ENCODE results near the gene BMAL1. TPM values are rescaled to one million over a fixed set of nuclear protein-coding genes. Genes with fewer than 3 reads are reported as not detected.

BMAL1 gene
- total RNA-seq, 2 experiments from 2014 or later = 20.2 to 24.8 TPM

GRCh38 chr11:13294178-13294577, 16.6 kb downstream of the BMAL1 start:
- no peaks in the 10 kb centered on the region for H3K9me3 Mint-ChIP-seq
- POLR2A ChIA-PET = interaction anchor here (0.6 kb wide), 1 partner anchor 20 kb away, joined by 3 read pairs; no protein-coding TSS in a partner anchor
- DNase-seq = no peak

GRCh38 chr11:13294771-13295579, 17.4 kb downstream of the BMAL1 start:
- Mint-ChIP-seq H3K27me3 (no peaks in the 10 kb centered on the region), H3K27ac (no peak overlapping the region), H3K4me3 (no peak overlapping the region), H3K4me1 (ENCODE audit: low read depth) (peaks cover 82% of the 10 kb centered on the region), H3K36me3 (peaks cover under 1% of the 10 kb centered on the region), H3K9me3 (no peaks in the 10 kb centered on the region)
- intact Hi-C loops (cut with micrococcal nuclease) = no loop called here
- ChIA-PET POLR2A (interaction anchor here (0.6 kb wide), 1 partner anchor 19 kb away, joined by 3 read pairs; no protein-coding TSS in a partner anchor), CTCF (interaction anchor here (1.5 kb wide), 1 partner anchor 45 kb away, joined by 3 read pairs; no protein-coding TSS in a partner anchor)
- DNase-seq = no peak

More at GRCh38 chr11:13294178-13294577, 16.6 kb downstream of the BMAL1 start:
- intact Hi-C loops (cut with micrococcal nuclease) = no loop called here
- H3K27me3 Mint-ChIP-seq = no peaks in the 10 kb centered on the region
- no peak overlapping the region for H3K27ac Mint-ChIP-seq
- peaks cover 82% of the 10 kb centered on the region for H3K4me1 Mint-ChIP-seq (ENCODE audit: low read depth)
- no peak overlapping the region for H3K4me3 Mint-ChIP-seq
- CTCF ChIA-PET = no interaction called here
- H3K36me3 Mint-ChIP-seq = peaks cover 2% of the 10 kb centered on the region

GRCh38 chr11:13297308-13297916, 19.8 kb downstream of the BMAL1 start:
- Mint-ChIP-seq H3K36me3 (no peaks in the 10 kb centered on the region), H3K27ac (peak overlapping the region; percentile 55), H3K4me3 (no peak overlapping the region), H3K9me3 (no peaks in the 10 kb centered on the region), H3K27me3 (no peaks in the 10 kb centered on the region), H3K4me1 (ENCODE audit: low read depth) (peaks cover 87% of the 10 kb centered on the region)
- ChIA-PET CTCF (interaction anchor here (1.1 to 2.5 kb wide), 3 partner anchors 38 to 87 kb away, joined by 4 to 12 read pairs (median 5); no protein-coding TSS in a partner anchor), POLR2A (interaction anchor here (0.9 to 1.1 kb wide), 2 partner anchors 11 to 21 kb away, joined by 3 to 4 read pairs; no protein-coding TSS in a partner anchor)
- DNase-seq = no peak
- intact Hi-C loops (cut with micrococcal nuclease) = no loop called here

- POLR2A ChIA-PET = interaction anchor here (0.9 to 1.1 kb wide), 3 partner anchors 11 to 22 kb away, joined by 3 to 4 read pairs (median 3); no protein-coding TSS in a partner anchor
- H3K27me3 Mint-ChIP-seq = no peaks in the 10 kb centered on the region
- no peaks in the 10 kb centered on the region for H3K36me3 Mint-ChIP-seq
- no peaks in the 10 kb centered on the region for H3K9me3 Mint-ChIP-seq
- CTCF ChIA-PET = interaction anchor here (1.1 to 2.5 kb wide), 2 partner anchors 37 to 88 kb away, joined by 4 to 12 read pairs; no protein-coding TSS in a partner anchor
- peak overlapping the region; percentile 55 for H3K27ac Mint-ChIP-seq
- no peak overlapping the region for H3K4me3 Mint-ChIP-seq
- peak; percentile 70 for DNase-seq
- intact Hi-C loops (cut with micrococcal nuclease) = loop anchor here (2.0 kb wide), 1 partner anchor 19 kb away; no protein-coding TSS in a partner anchor
- H3K4me1 Mint-ChIP-seq (ENCODE audit: low read depth) = peaks cover 82% of the 10 kb centered on the region
Observed at GRCh38 chr11:13297917-13298356, 20.3 kb downstream of the BMAL1 start.

- DNase-seq = no peak
- no peak overlapping the region for H3K4me3 Mint-ChIP-seq
- peaks cover 3% of the 10 kb centered on the region for H3K36me3 Mint-ChIP-seq
- ChIA-PET CTCF (interaction anchor here (1.0 kb wide), 1 partner anchor 59 kb away, joined by 3 read pairs; no protein-coding TSS in a partner anchor), POLR2A (interaction anchor here (0.9 kb wide), 1 partner anchor 14 kb away, joined by 3 read pairs; no protein-coding TSS in a partner anchor)
- peak overlapping the region; percentile 0 for H3K27ac Mint-ChIP-seq
- H3K4me1 Mint-ChIP-seq (ENCODE audit: low read depth) = peaks cover 76% of the 10 kb centered on the region
- no peaks in the 10 kb centered on the region for H3K9me3 Mint-ChIP-seq
- intact Hi-C loops (cut with micrococcal nuclease) = loop anchor here (2.0 kb wide), 1 partner anchor 20 kb away; no protein-coding TSS in a partner anchor
- H3K27me3 Mint-ChIP-seq = no peaks in the 10 kb centered on the region
Observed at GRCh38 chr11:13298765-13299164, 21.2 kb downstream of the BMAL1 start.

GRCh38 chr11:13301522-13301921, 23.9 kb downstream of the BMAL1 start:
- intact Hi-C loops (cut with micrococcal nuclease) = no loop called here
- DNase-seq = no peak
- CTCF ChIA-PET = interaction anchor here (0.8 to 2.5 kb wide), 3 partner anchors 18 to 149 kb away, joined by 3 to 17 read pairs (median 4); no protein-coding TSS in a partner anchor
- Mint-ChIP-seq H3K27me3 (no peaks in the 10 kb centered on the region), H3K9me3 (no peaks in the 10 kb centered on the region), H3K4me1 (ENCODE audit: low read depth) (peaks cover 48% of the 10 kb centered on the region), H3K4me3 (no peak overlapping the region), H3K36me3 (peaks cover 8% of the 10 kb centered on the region), H3K27ac (no peak overlapping the region)
- POLR2A ChIA-PET = no interaction called here

GRCh38 chr11:13302420-13302958, 24.9 kb downstream of the BMAL1 start:
- ChIA-PET CTCF (interaction anchor here (0.6 to 2.5 kb wide), 6 partner anchors 12 to 148 kb away, joined by 3 to 17 read pairs (median 4); no protein-coding TSS in a partner anchor), POLR2A (interaction anchor here (0.7 kb wide), 1 partner anchor 15 kb away, joined by 3 read pairs; no protein-coding TSS in a partner anchor)
- intact Hi-C loops (cut with micrococcal nuclease) = no loop called here
- peaks cover 8% of the 10 kb centered on the region for H3K36me3 Mint-ChIP-seq
- H3K4me1 Mint-ChIP-seq (ENCODE audit: low read depth) = peaks cover 39% of the 10 kb centered on the region
- DNase-seq = no peak
- H3K27me3 Mint-ChIP-seq = no peaks in the 10 kb centered on the region
- H3K27ac Mint-ChIP-seq = no peak overlapping the region
- H3K9me3 Mint-ChIP-seq = no peaks in the 10 kb centered on the region
- no peak overlapping the region for H3K4me3 Mint-ChIP-seq

- peak overlapping the region; percentile 10 for H3K27ac Mint-ChIP-seq
- no peak for DNase-seq
- POLR2A ChIA-PET = no interaction called here
Observed at GRCh38 chr11:13303668-13304649, 26.4 kb downstream of the BMAL1 start.

GRCh38 chr11:13304655-13305335, 27.2 kb downstream of the BMAL1 start:
- ChIA-PET POLR2A (no interaction called here), CTCF (interaction anchor here (3.5 kb wide), 1 partner anchor 30 kb away, joined by 17 read pairs; no protein-coding TSS in a partner anchor)
- H3K9me3 Mint-ChIP-seq = no peaks in the 10 kb centered on the region
- H3K27me3 Mint-ChIP-seq = no peaks in the 10 kb centered on the region
- peaks cover 20% of the 10 kb centered on the region for H3K4me1 Mint-ChIP-seq (ENCODE audit: low read depth)
- intact Hi-C loops (cut with micrococcal nuclease) = no loop called here
- H3K36me3 Mint-ChIP-seq = peaks cover 8% of the 10 kb centered on the region
- no peak for DNase-seq
- no peak overlapping the region for H3K27ac Mint-ChIP-seq
- no peak overlapping the region for H3K4me3 Mint-ChIP-seq

More at GRCh38 chr11:13303668-13304649, 26.4 kb downstream of the BMAL1 start:
- intact Hi-C loops (cut with micrococcal nuclease) = no loop called here
- H3K36me3 Mint-ChIP-seq = peaks cover 8% of the 10 kb centered on the region
- H3K4me3 Mint-ChIP-seq = no peak overlapping the region
- CTCF ChIA-PET = interaction anchor here (1.1 kb wide), 1 partner anchor 10 kb away, joined by 3 read pairs; no protein-coding TSS in a partner anchor
- H3K4me1 Mint-ChIP-seq (ENCODE audit: low read depth) = peaks cover 27% of the 10 kb centered on the region
- H3K27me3 Mint-ChIP-seq = no peaks in the 10 kb centered on the region
- H3K9me3 Mint-ChIP-seq = no peaks in the 10 kb centered on the region

GRCh38 chr11:13308704-13309103, 31.1 kb downstream of the BMAL1 start:
- ChIA-PET POLR2A (interaction anchor here (1.2 kb wide), 1 partner anchor 22 kb away, joined by 7 read pairs; no protein-coding TSS in a partner anchor), CTCF (interaction anchor here (1.2 to 1.6 kb wide), 3 partner anchors 12 to 99 kb away, joined by 3 to 4 read pairs (median 4); no protein-coding TSS in a partner anchor)
- H3K4me1 Mint-ChIP-seq (ENCODE audit: low read depth) = peaks cover 32% of the 10 kb centered on the region
- H3K27me3 Mint-ChIP-seq = no peaks in the 10 kb centered on the region
- H3K9me3 Mint-ChIP-seq = no peaks in the 10 kb centered on the region
- H3K4me3 Mint-ChIP-seq = no peak overlapping the region
- peaks cover 23% of the 10 kb centered on the region for H3K36me3 Mint-ChIP-seq
- intact Hi-C loops (cut with micrococcal nuclease) = no loop called here
- H3K27ac Mint-ChIP-seq = no peak overlapping the region
- peak; percentile 55 for DNase-seq
